OCI-LY7 (cell line): ENCODE results near the gene C13orf42. TPM values are rescaled to one million over a fixed set of nuclear protein-coding genes. Genes with fewer than 3 reads are reported as not detected.

Experiments
- BruUV-seq: library from RNA; stranded (reverse); fragments of 400-500 nt; replicated peaks from 2 replicates; lab custom pipeline; 2021; lab: Mats Ljungman, UMichigan
- CTCF ChIA-PET: fragments of 300-600 bp; sonication (Branson Sonifier 250); formaldehyde crosslinking; loops from one replicate; lab custom pipeline; 2022; ENCODE audit warnings: antibody characterized with exemption; ENCODE audit not compliant: unreplicated experiment; lab: Charles Lee
- POLR2A ChIA-PET: fragments of 300-600 bp; sonication (Branson Sonifier 250); formaldehyde crosslinking; loops from one replicate; lab custom pipeline; 2022; ENCODE audit warnings: antibody characterized with exemption; lab: Charles Lee
- DNase-seq: peaks from one replicate; pipeline ENCODE4 v3.0.0-alpha.2; 2015; ENCODE audit warnings: low spot score
- H2AFZ ChIP-seq: fragments of 200-600 bp; sonication (generic), shearing (Covaris generic); 2 replicates; pipeline ENCODE4 v1.6.1; 2014; ENCODE audit warnings: mild to moderate bottlenecking, antibody characterized with exemption, low read length, moderate library complexity
- H3K27ac ChIP-seq: fragments of 200-600 bp; sonication (generic); 2 replicates; pipeline ENCODE4 v1.5.1; 2014; ENCODE audit warnings: mixed run types, low read depth, mild to moderate bottlenecking, moderate library complexity, low read length, inconsistent platforms; ENCODE audit not compliant: poor library complexity, severe bottlenecking
- H3K36me3 ChIP-seq: fragments of 200-600 bp; sonication (generic); 2 replicates; pipeline ENCODE4 v1.6.1; 2014; ENCODE audit warnings: mild to moderate bottlenecking, antibody characterized with exemption, low read length, moderate library complexity, mixed read lengths; ENCODE audit not compliant: insufficient read depth
- H3K4me1 ChIP-seq: fragments of 200-600 bp; sonication (generic); 2 replicates; pipeline ENCODE4 v1.5.1; 2014; ENCODE audit warnings: mild to moderate bottlenecking, low read length; ENCODE audit not compliant: insufficient read depth, poor library complexity, severe bottlenecking
- H3K4me2 ChIP-seq: fragments of 200-600 bp; sonication (generic); 2 replicates; pipeline ENCODE4 v1.6.1; 2014; ENCODE audit warnings: mild to moderate bottlenecking, low read length
- H3K4me3 ChIP-seq: fragments of 200-600 bp; sonication (generic); 2 replicates; pipeline ENCODE4 v1.5.1; 2014; ENCODE audit warnings: mild to moderate bottlenecking, low read depth, low read length; ENCODE audit not compliant: poor library complexity, severe bottlenecking
- H3K79me2 ChIP-seq: fragments of 200-600 bp; sonication (generic); 2 replicates; pipeline ENCODE4 v1.6.1; 2016; ENCODE audit warnings: low read depth, mild to moderate bottlenecking, low read length, moderate library complexity, mixed read lengths; ENCODE audit not compliant: insufficient read depth
- H3K9me2 ChIP-seq: fragments of 200-600 bp; sonication (generic); 2 replicates; pipeline ENCODE4 v1.6.1; 2016; ENCODE audit warnings: mild to moderate bottlenecking, low read length, mixed read lengths; ENCODE audit not compliant: insufficient read depth
- H3K9me3 ChIP-seq: fragments of 200-600 bp; sonication (generic); 2 replicates; pipeline ENCODE4 v1.6.1; 2014; ENCODE audit warnings: mild to moderate bottlenecking, mixed run types, low read length, mixed read lengths
- H4K20me1 ChIP-seq: fragments of 200-600 bp; sonication (generic); 2 replicates; pipeline ENCODE4 v1.6.1; 2014; ENCODE audit warnings: mild to moderate bottlenecking, antibody characterized with exemption, low read length, moderate library complexity, mixed read lengths; ENCODE audit not compliant: insufficient read depth
- CTCF ChIP-seq: fragments of 200-600 bp; sonication (generic); conservative IDR thresholded peaks from 2 replicates; pipeline ENCODE4 v1.5.1; 2014; ENCODE audit warnings: mild to moderate bottlenecking, antibody characterized with exemption, low read length, moderate library complexity, mixed read lengths
- EZH2phosphoT487 ChIP-seq: fragments of 200-600 bp; sonication (generic); IDR thresholded peaks from 2 replicates; pipeline ENCODE4 v1.6.1; 2018; ENCODE audit warnings: low read depth, borderline replicate concordance, mild to moderate bottlenecking, mixed run types, antibody characterized with exemption, low read length, moderate library complexity, mixed read lengths
- intact Hi-C: fragments of 100-400 bp; cut with micrococcal nuclease; formaldehyde crosslinking; loops from one replicate; pipeline ENCODE4 v1.10.0; 2022; ENCODE audit not compliant: unreplicated experiment
- total RNA-seq, 2 experiments: library from RNA; depleted of rRNA in 1 of 2; stranded (reverse); fragments of >200 nt in 1 of 2; shearing (Covaris generic) in 1 of 2; gene quantifications; 2 replicates each; pipeline ENCODE4 v1.2.3, GENCODE V29; 2014 to 2022

C13orf42 gene
- total RNA-seq, 2 experiments from 2014 or later, result not detected

GRCh38 chr13:51151463-51151862 is 40.4 kb upstream of the C13orf42 start:
- Histone ChIP-seq H3K36me3 (no peaks in the 10 kb centered on the region), H3K4me2 (no peak overlapping the region), H3K4me1 (no peaks in the 10 kb centered on the region), H3K79me2 (no peaks in the 10 kb centered on the region), H3K9me2 (no peaks in the 10 kb centered on the region), H4K20me1 (no peaks in the 10 kb centered on the region), H2AFZ (no peak overlapping the region), H3K4me3 (no peak overlapping the region), H3K9me3 (no peaks in the 10 kb centered on the region), H3K27ac (no peak overlapping the region)
- POLR2A ChIA-PET, result interaction anchor here (1.3 kb wide), 1 partner anchor 9 kb away, joined by 4 read pairs; no protein-coding TSS in a partner anchor
- CTCF ChIA-PET, result no interaction called here
- intact Hi-C loops, result no loop called here
- no peak for DNase-seq
- BruUV-seq, result no TSS peak
- no peak for TF ChIP-seq CTCF
- no peak for TF ChIP-seq EZH2phosphoT487

DNA sequence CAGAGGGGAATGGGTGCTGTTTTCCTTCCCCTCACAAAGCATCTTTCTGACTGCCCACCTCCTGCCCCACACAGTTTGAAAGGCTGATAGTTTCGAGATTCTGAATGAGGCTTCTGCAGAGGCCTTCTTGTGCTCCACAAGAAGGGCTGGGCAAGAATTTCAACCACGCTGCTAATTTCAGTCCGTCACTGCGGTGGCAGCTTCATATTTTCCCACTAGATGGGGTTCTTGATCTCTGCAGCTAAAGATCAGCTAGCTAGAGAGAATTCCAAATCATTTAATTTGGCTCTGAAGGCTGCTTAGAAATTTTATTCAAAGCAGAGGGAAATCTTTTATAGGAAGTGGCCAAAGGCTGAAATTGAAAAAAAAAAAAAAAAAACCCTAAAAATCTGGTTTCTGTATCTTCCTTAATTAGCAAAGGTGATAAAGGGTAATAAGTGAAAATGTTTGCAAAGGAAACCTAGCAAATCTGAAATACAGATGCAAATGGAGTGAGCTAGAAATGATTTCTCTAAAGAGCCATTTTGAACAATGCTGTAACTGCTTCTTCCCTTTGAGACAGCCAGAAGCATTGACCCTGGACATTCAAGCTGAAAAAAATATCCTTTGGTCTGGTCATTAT is 38.0 kb upstream of the C13orf42 start:
- DNase-seq, result peak; percentile 16
- H3K4me3 ChIP-seq, result no peak overlapping the region
- intact Hi-C loops, result loop anchor here (1.0 kb wide), 1 partner anchor 137 kb away; no protein-coding TSS in a partner anchor
- H3K9me3 ChIP-seq, result peaks cover 6% of the 10 kb centered on the region; the same call in 1 of the 2 replicates
- no peaks in the 10 kb centered on the region for H3K36me3 ChIP-seq
- TF ChIP-seq EZH2phosphoT487, result no peak
- TF ChIP-seq CTCF, result peak; percentile 68
- no peak overlapping the region for H3K4me2 ChIP-seq
- no peaks in the 10 kb centered on the region for H4K20me1 ChIP-seq
- H3K9me2 ChIP-seq, result no peaks in the 10 kb centered on the region
- ChIA-PET CTCF (no interaction called here), POLR2A (interaction anchor here (0.7 kb wide), 1 partner anchor 76 kb away, joined by 4 read pairs; no protein-coding TSS in a partner anchor)
- BruUV-seq, result no TSS peak
- H3K4me1 ChIP-seq, result no peaks in the 10 kb centered on the region
- no peak overlapping the region for H3K27ac ChIP-seq
- no peak overlapping the region for H2AFZ ChIP-seq
- H3K79me2 ChIP-seq, result no peaks in the 10 kb centered on the region
